Transverse colon (tissue), 4 donors: Measurements from ENCODE around the gene OLFM2.
"Not testable (repeated sequence)": the region's sequence is repeated elsewhere in the genome, so short reads cannot be mapped to it uniquely, and the experiment has no call there.

ENCODE experiments used
- CTCF ChIP-seq, 5 experiments: fragments of 200-600 bp in 3 of 5; fragments of 450-650 bp in 2 of 5; sonication (generic) in 3 of 5; IDR thresholded peaks; 1 replicate in 2 of 5; 2 replicates in 3 of 5; pipeline ENCODE4 v1.5.1; 2016 to 2017; ENCODE audit warnings: antibody characterized with exemption in 5 of 5, inconsistent platforms in 3 of 5, mild to moderate bottlenecking in 2 of 5, moderate library complexity in 1 of 5
- POLR2AphosphoS5 ChIP-seq, 3 donors: sonication (generic); formaldehyde crosslinking; IDR thresholded peaks; one replicate each; pipeline ENCODE4 v1.6.1; 2016; ENCODE audit warnings: antibody characterized with exemption in 3 of 3

GRCh38 chr19:9820034-9820433, 116.3 kb downstream of the OLFM2 start:
- not testable (repeated sequence) for TF ChIP-seq CTCF, POLR2AphosphoS5 (IDR thresholded peaks at IDR 0.05)
